Mesenchymal stem cell (in vitro differentiated cells and primary cell): Measurements from ENCODE around the gene DAP.

Experiments used
- DNase-seq: peaks from one replicate; pipeline ENCODE4 v3.0.0-alpha.2; 2013
- H2AFZ ChIP-seq: one replicate; pipeline ENCODE4 v1.6.1; 2013; ENCODE audit warnings: low read depth, mild to moderate bottlenecking, control low read depth, inconsistent platforms, low read length, moderate library complexity
- H2AK5ac ChIP-seq: 2 replicates; pipeline ENCODE4 v1.6.1; 2013; ENCODE audit warnings: low read length, moderate library complexity, mild to moderate bottlenecking, inconsistent platforms; ENCODE audit not compliant: severe bottlenecking
- H2BK120ac ChIP-seq: one replicate; pipeline ENCODE4 v1.6.1; 2013; ENCODE audit warnings: low read depth, mild to moderate bottlenecking, inconsistent platforms, low read length, moderate library complexity
- H2BK12ac ChIP-seq, 2 experiments: one replicate each; pipeline ENCODE4 v1.6.1; 2013; ENCODE audit warnings: inconsistent platforms in 2 of 2, low read length in 2 of 2, mild to moderate bottlenecking in 2 of 2, moderate library complexity in 2 of 2, control low read depth in 1 of 2
- H2BK15ac ChIP-seq: one replicate; pipeline ENCODE4 v1.6.1; 2013; ENCODE audit warnings: mild to moderate bottlenecking, low read depth, inconsistent platforms; ENCODE audit not compliant: poor library complexity, severe bottlenecking
- H2BK5ac ChIP-seq: 2 replicates; pipeline ENCODE4 v1.6.1; 2013; ENCODE audit warnings: low read depth, mild to moderate bottlenecking, low read length, control low read depth, inconsistent platforms; ENCODE audit not compliant: poor library complexity, severe bottlenecking
- H3K14ac ChIP-seq, 2 experiments: one replicate each; pipeline ENCODE4 v1.6.1; 2013; ENCODE audit warnings: inconsistent platforms in 2 of 2, low read length in 2 of 2, control low read depth in 1 of 2, mild to moderate bottlenecking in 1 of 2, moderate library complexity in 1 of 2
- H3K18ac ChIP-seq, 2 experiments: one replicate each; pipeline ENCODE4 v1.6.1; 2013; ENCODE audit warnings: inconsistent platforms in 2 of 2, low read length in 2 of 2, control low read depth in 1 of 2, low read depth in 1 of 2, mild to moderate bottlenecking in 1 of 2
- H3K23ac ChIP-seq, 2 experiments: one replicate each; pipeline ENCODE4 v1.6.1; 2013; ENCODE audit warnings: inconsistent platforms in 2 of 2, low read length in 2 of 2, mild to moderate bottlenecking in 2 of 2, moderate library complexity in 2 of 2, control low read depth in 1 of 2
- H3K27ac ChIP-seq: 2 replicates; pipeline ENCODE4 v1.5.1; 2013; ENCODE audit warnings: mild to moderate bottlenecking, moderate library complexity, low read length, control low read depth, inconsistent platforms; ENCODE audit not compliant: poor library complexity, severe bottlenecking
- H3K27me3 ChIP-seq, 2 experiments: 2 replicates each; pipeline versions ENCODE4 v1.6.1 to v1.7.0; 2013; ENCODE audit warnings: low read length in 2 of 2, mild to moderate bottlenecking in 2 of 2, moderate library complexity in 2 of 2, control low read depth in 1 of 2, inconsistent platforms in 1 of 2; ENCODE audit not compliant: control insufficient read depth in 1 of 2, insufficient read depth in 1 of 2
- H3K36me3 ChIP-seq, 2 experiments: 2 replicates each; pipeline versions ENCODE4 v1.6.1 to v1.7.0; 2013; ENCODE audit warnings: low read length in 2 of 2, control low read depth in 1 of 2, inconsistent platforms in 1 of 2, low read depth in 1 of 2, mild to moderate bottlenecking in 1 of 2; ENCODE audit not compliant: insufficient read depth in 2 of 2, control insufficient read depth in 1 of 2
- H3K4ac ChIP-seq, 2 experiments: one replicate each; pipeline ENCODE4 v1.6.1; 2013; ENCODE audit warnings: inconsistent platforms in 2 of 2, low read length in 2 of 2, mild to moderate bottlenecking in 2 of 2, moderate library complexity in 2 of 2, control low read depth in 1 of 2, low read depth in 1 of 2
- H3K4me1 ChIP-seq: 2 replicates; pipeline ENCODE4 v1.6.1; 2013; ENCODE audit warnings: low read depth, low read length, control low read depth; ENCODE audit not compliant: control insufficient read depth, insufficient read depth
- H3K4me2 ChIP-seq: 2 replicates; pipeline ENCODE4 v1.6.1; 2013; ENCODE audit warnings: low read length, mild to moderate bottlenecking, inconsistent platforms; ENCODE audit not compliant: poor library complexity, severe bottlenecking
- H3K4me3 ChIP-seq, 2 experiments: 2 replicates each; pipeline versions ENCODE4 v1.5.1 to v1.7.0; 2013; ENCODE audit warnings: low read length in 2 of 2, mild to moderate bottlenecking in 2 of 2, control low read depth in 1 of 2, low read depth in 1 of 2; ENCODE audit not compliant: insufficient read depth in 1 of 2
- H3K79me1 ChIP-seq: replicated peaks from 2 replicates; pipeline ENCODE4 v1.6.1; 2013; ENCODE audit warnings: mild to moderate bottlenecking, control low read depth, low read length, inconsistent platforms; ENCODE audit not compliant: poor library complexity, severe bottlenecking
- H3K9ac ChIP-seq: 2 replicates; pipeline ENCODE4 v1.7.0; 2013; ENCODE audit warnings: mild to moderate bottlenecking, low read length, moderate library complexity
- H3K9me3 ChIP-seq: 2 replicates; pipeline ENCODE4 v1.7.0; 2013; ENCODE audit warnings: mild to moderate bottlenecking, low read length; ENCODE audit not compliant: control insufficient read depth
- H4K8ac ChIP-seq: one replicate; pipeline ENCODE4 v1.6.1; 2013; ENCODE audit warnings: inconsistent platforms, mild to moderate bottlenecking, low read length, moderate library complexity
- H4K91ac ChIP-seq: one replicate; pipeline ENCODE4 v1.6.1; 2013; ENCODE audit warnings: mild to moderate bottlenecking, low read length, inconsistent platforms
- WGBS: methylation state at CpG from one replicate; pipeline ENCODE4 v1.1.7; 2013; ENCODE audit warnings: mixed read lengths; 5-methylcytosine and 5-hydroxymethylcytosine counted together

Gene DAP

DNA sequence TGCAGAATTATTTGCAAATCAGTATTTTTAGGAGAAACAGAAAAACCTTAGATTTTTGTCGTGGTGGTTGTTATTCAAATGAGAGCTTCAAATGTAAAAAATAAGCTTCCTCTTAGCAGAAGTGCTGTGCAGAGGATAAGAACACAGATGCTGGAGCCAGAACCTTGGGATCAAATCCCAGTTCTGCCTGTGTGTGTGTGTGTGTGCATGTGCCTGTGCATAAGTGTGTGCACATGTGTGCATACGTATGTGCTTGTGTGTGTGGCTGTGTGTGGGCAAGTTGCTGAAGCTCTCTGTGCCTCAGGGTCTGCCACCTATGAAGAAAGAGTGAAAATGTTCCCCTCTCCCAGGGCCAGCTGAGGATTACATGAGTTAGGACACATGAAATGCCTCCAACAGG lies 8.6 kb downstream of the DAP start:
- peaks cover 2% of the 10 kb centered on the region for H3K79me1 ChIP-seq
- WGBS: 99% methylated on average over 2 of the region's 2 CpGs
- H2BK15ac ChIP-seq: no peak overlapping the region
- no peak overlapping the region for H2BK12ac ChIP-seq
- no peaks in the 10 kb centered on the region for H3K27me3 ChIP-seq
- peaks cover 29% of the 10 kb centered on the region for H3K4me1 ChIP-seq
- H3K23ac ChIP-seq: no peak overlapping the region
- H3K4me3 ChIP-seq: no peak overlapping the region
- no peak overlapping the region for H3K9ac ChIP-seq
- H4K91ac ChIP-seq: no peak overlapping the region
- no peak overlapping the region for H2BK5ac ChIP-seq
- H3K4me2 ChIP-seq: no peak overlapping the region
- peaks cover 50 to 57% of the 10 kb centered on the region in 2 experiments for H3K36me3 ChIP-seq
- no peak overlapping the region for H3K14ac ChIP-seq
- no peak for DNase-seq
- no peak overlapping the region for H3K4ac ChIP-seq
- no peaks in the 10 kb centered on the region for H3K9me3 ChIP-seq
- H4K8ac ChIP-seq: no peak overlapping the region
- H2AFZ ChIP-seq: no peak overlapping the region
- no peak overlapping the region for H3K27ac ChIP-seq
- H2BK120ac ChIP-seq: no peak overlapping the region
- H2AK5ac ChIP-seq: no peak overlapping the region
- no peak overlapping the region for H3K18ac ChIP-seq

DNA sequence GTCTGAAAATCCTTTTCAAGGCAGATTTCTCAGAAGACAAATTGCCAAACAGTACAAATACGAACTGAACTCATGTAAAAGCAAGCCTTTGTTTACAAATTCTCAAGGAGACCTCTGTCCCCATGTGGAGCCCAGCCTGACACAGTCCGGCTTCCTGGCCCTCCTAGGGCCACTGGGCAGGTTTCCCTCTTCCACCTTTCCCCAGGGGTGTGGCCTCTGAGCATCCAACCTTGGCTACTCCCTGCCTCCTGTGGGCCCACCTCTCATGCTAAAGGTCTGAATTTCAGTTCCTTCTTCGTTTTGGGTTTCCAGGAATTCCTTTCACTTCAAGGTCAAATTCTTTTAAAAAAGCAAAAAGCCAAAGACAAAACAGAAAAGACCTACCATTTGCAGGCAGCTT lies 10.1 kb downstream of the DAP start:
- no peak for DNase-seq

DNA sequence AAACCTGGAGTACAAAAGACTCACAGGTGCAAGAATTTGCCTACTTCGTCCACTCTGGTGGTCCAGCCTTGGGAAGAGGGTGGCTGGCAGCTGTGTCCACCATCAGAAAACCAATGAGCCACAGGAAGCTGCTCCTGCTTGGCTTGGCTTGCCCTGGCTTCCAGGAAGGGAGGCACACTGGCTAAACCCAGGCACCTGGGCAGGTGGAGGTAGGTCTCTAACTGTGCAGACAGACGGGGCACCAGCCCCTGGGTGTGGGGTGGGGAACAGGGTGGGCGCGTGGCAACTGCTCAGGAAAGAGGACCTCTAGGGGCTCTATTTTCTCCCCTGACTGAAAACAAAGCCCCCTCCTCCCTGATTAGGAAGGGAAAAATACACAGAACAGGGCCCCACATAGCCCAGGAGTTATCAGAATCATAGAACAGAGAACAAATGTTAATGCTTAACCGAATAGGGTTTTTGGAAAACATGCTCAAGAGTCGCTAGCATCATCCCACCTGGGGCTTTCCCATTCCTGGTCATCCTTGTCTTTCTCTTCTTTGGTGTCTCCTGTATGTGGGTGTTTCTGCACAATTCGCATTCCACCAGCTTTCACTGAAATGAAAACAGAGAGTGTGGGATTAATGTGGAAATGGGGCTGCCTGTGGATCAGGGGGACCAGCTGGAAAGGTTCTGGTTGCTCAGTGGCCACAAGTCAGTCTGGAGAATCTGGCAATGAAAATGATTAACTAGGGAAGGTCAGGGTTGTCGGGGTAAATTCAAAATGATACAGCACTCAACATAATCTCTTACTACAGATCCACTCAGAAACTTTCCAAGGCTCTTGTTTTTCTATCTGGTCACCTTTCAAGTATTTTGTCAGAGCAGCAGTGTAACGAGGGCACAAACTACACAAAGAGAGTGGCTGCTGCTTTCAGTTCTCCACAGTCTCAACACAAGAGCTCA lies 13.1 kb downstream of the DAP start:
- peak overlapping the region; percentile 89 for H2AK5ac ChIP-seq
- H2BK15ac ChIP-seq: no peak overlapping the region
- no peak overlapping the region for H4K91ac ChIP-seq
- peak overlapping the region; percentile 95 for H3K27ac ChIP-seq
- no peak overlapping the region for H3K14ac ChIP-seq
- no peak overlapping the region for H3K23ac ChIP-seq
- no peak overlapping the region for H3K4me3 ChIP-seq
- H2AFZ ChIP-seq: no peak overlapping the region
- peaks cover 27% of the 10 kb centered on the region for H3K4me1 ChIP-seq
- H3K79me1 ChIP-seq: peaks cover 13% of the 10 kb centered on the region
- no peak overlapping the region for H3K9ac ChIP-seq
- H3K4me2 ChIP-seq: peak overlapping the region; percentile 31
- H4K8ac ChIP-seq: peak overlapping the region; percentile 19
- no peak for DNase-seq
- H2BK5ac ChIP-seq: peak overlapping the region; percentile 92
- H3K9me3 ChIP-seq: peaks cover 1% of the 10 kb centered on the region
- H3K18ac ChIP-seq: no peak overlapping the region
- no peak overlapping the region for H2BK12ac ChIP-seq
- H3K4ac ChIP-seq: no peak overlapping the region
- H3K27me3 ChIP-seq: no peaks in the 10 kb centered on the region
- H3K36me3 ChIP-seq: peaks cover 40 to 77% of the 10 kb centered on the region in 2 experiments
- 96% methylated on average over 9 of the region's 9 CpGs for WGBS
- H2BK120ac ChIP-seq: no peak overlapping the region

More for the DNA sequence above, 10.1 kb downstream of the DAP start:
- Histone ChIP-seq H3K4ac (no peak overlapping the region), H3K14ac (no peak overlapping the region), H3K23ac (no peak overlapping the region), H3K4me2 (no peak overlapping the region), H3K27me3 (no peaks in the 10 kb centered on the region), H3K27ac (no peak overlapping the region), H2AK5ac (peak overlapping the region; percentile 15), H3K9ac (no peak overlapping the region), H2BK120ac (no peak overlapping the region), H2BK12ac (no peak overlapping the region), H2BK5ac (no peak overlapping the region), H3K9me3 (no peaks in the 10 kb centered on the region), H4K91ac (no peak overlapping the region), H3K4me3 (no peak overlapping the region), H3K4me1 (peaks cover 34% of the 10 kb centered on the region), H2BK15ac (no peak overlapping the region), H3K79me1 (peaks cover 5% of the 10 kb centered on the region), H3K36me3 (peaks cover 55 to 71% of the 10 kb centered on the region in 2 experiments), H3K18ac (no peak overlapping the region), H4K8ac (no peak overlapping the region), H2AFZ (no peak overlapping the region)
- 67% methylated on average over 3 of the region's 3 CpGs for WGBS

DNA sequence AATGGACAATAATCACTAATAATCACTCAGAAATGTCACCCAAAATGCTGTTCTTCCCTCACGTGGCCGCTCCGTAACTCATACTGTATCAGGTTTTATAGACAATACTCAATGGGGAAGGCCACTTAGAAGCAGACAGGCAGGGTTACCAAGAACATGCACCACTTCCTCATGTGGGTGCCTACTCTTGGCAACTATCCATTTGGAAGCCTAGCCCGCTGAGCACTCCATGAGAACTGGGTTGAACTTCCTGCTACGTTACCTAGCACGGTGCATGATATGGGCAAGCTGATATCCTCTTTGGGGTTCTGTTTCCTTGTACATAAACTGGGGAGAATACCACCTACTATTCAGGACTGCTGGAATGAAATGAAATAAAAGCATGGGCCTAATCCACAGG lies 14.3 kb downstream of the DAP start:
- H2BK12ac ChIP-seq: no peak overlapping the region
- no peak overlapping the region for H2BK5ac ChIP-seq
- peaks cover 40 to 76% of the 10 kb centered on the region in 2 experiments for H3K36me3 ChIP-seq
- H2BK120ac ChIP-seq: no peak overlapping the region
- no peak overlapping the region for H3K4me3 ChIP-seq
- DNase-seq: no peak
- H3K79me1 ChIP-seq: peaks cover 17% of the 10 kb centered on the region
- H3K9ac ChIP-seq: no peak overlapping the region
- no peak overlapping the region for H3K4me2 ChIP-seq
- H4K91ac ChIP-seq: no peak overlapping the region
- no peak overlapping the region for H3K14ac ChIP-seq
- no peak overlapping the region for H4K8ac ChIP-seq
- H3K4me1 ChIP-seq: peaks cover 24% of the 10 kb centered on the region
- H3K23ac ChIP-seq: no peak overlapping the region
- H3K18ac ChIP-seq: no peak overlapping the region
- H3K27ac ChIP-seq: peak overlapping the region; percentile 95
- WGBS: 95% methylated on average over 6 of the region's 6 CpGs
- no peak overlapping the region for H2AFZ ChIP-seq
- H2AK5ac ChIP-seq: peak overlapping the region; percentile 89
- H3K9me3 ChIP-seq: peaks cover 14% of the 10 kb centered on the region
- no peak overlapping the region for H2BK15ac ChIP-seq
- H3K4ac ChIP-seq: no peak overlapping the region
- no peaks in the 10 kb centered on the region for H3K27me3 ChIP-seq
